Endothelial cell of coronary artery (primary cell): ENCODE measurements around the gene ULK2. TPM values are rescaled to one million over a fixed set of nuclear protein-coding genes. Genes with fewer than 3 reads are reported as not detected.

Experiments used
- total RNA-seq: library from RNA; depleted of rRNA; stranded (reverse); fragments of >200 nt; gene quantifications from 2 replicates; pipeline ENCODE4 v1.2.3, GENCODE V29; 2014

Gene ULK2
- 17.0 and 22.8 TPM in 2 replicates for total RNA-seq

GRCh38 chr17:19867329-19868078, at the start of gene ULK2:
Gene ULK2, minus strand, starts transcription at chr17:19867936. Its CDS starts 519 bp downstream, at chr17:19867417.

GRCh38 chr17:19747829-19748806, 119.6 kb downstream of the ULK2 start, which contains the start of gene ALDH3A1:
Gene ALDH3A1, minus strand, starts transcription at chr17:19748298. Its CDS starts 3,169 bp downstream, at chr17:19745129.

Other genes starting within 250 kb of the ULK2 start
- 27.0 and 40.1 TPM in 2 replicates for gene ALDH3A2, start 219.2 kb downstream of the ULK2 start, total RNA-seq
- not detected in 2 replicates for gene SLC47A2, start 151.4 kb downstream of the ULK2 start, total RNA-seq
- 0.36 and 0.38 TPM in 2 replicates for gene ALDH3A1, start 119.6 kb downstream of the ULK2 start, total RNA-seq
- 13.9 and 21.2 TPM in 2 replicates for gene AKAP10, start 109.9 kb upstream of the ULK2 start, total RNA-seq
- 3.5 and 5.4 TPM in 2 replicates for gene SPECC1, start 141.4 kb upstream of the ULK2 start, total RNA-seq